Right lobe of liver (tissue), 6 donors: ENCODE measurements around the gene RGS3. TPM values are rescaled to one million over a fixed set of nuclear protein-coding genes. Genes with fewer than 3 reads are reported as not detected.

Source experiments
- ATAC-seq, 4 donors: fragments of 200-7000 bp; cut with Tn5 transposase; one replicate each; pipeline ENCODE4 v1.9.1; 2020; ENCODE audit warnings: mild to moderate bottlenecking in 4 of 4, moderate library complexity in 4 of 4
- DNase-seq, 3 donors: peaks; one replicate each; pipeline ENCODE4 v3.0.0-alpha.2; 2020
- H3K27ac ChIP-seq, 3 donors: fragments of 200-600 bp; one replicate each; pipeline ENCODE4 v1.8.0; 2022
- H3K27me3 ChIP-seq, 2 donors: fragments of 200-600 bp; one replicate each; pipeline ENCODE4 v1.8.0; 2022
- H3K36me3 ChIP-seq, 4 donors: fragments of 200-600 bp; sonication (generic) in 1 of 4; one replicate each; pipeline versions ENCODE4 v1.5.1 to v1.8.0; 2017 to 2022; ENCODE audit warnings: control low read depth in 1 of 4
- H3K4me1 ChIP-seq, 4 donors: fragments of 200-600 bp; sonication (generic) in 1 of 4; one replicate each; pipeline versions ENCODE4 v1.5.1 to v1.8.0; 2017 to 2022; ENCODE audit warnings: control low read depth in 1 of 4
- H3K4me3 ChIP-seq, 3 donors: fragments of 200-600 bp; one replicate each; pipeline ENCODE4 v1.8.0; 2022
- H3K9me3 ChIP-seq, 4 donors: fragments of 200-600 bp; sonication (generic) in 1 of 4; one replicate each; pipeline versions ENCODE4 v1.5.1 to v1.8.0; 2017 to 2022; ENCODE audit warnings: control low read depth in 1 of 4
- CTCF ChIP-seq, 4 donors: fragments of 200-600 bp in 3 of 4; fragments of 450-650 bp in 1 of 4; IDR thresholded peaks; one replicate each; pipeline versions ENCODE4 v1.5.1 to v1.8.0; 2016 to 2022; ENCODE audit warnings: antibody characterized with exemption in 4 of 4, mild to moderate bottlenecking in 2 of 4
- POLR2A ChIP-seq: fragments of 450-650 bp; IDR thresholded peaks from one replicate; pipeline ENCODE4 v1.6.1; 2017; ENCODE audit warnings: antibody characterized with exemption, mild to moderate bottlenecking
- WGBS: methylation state at CpG from one replicate; pipeline ENCODE4 v1.1.6; 2018; ENCODE audit warnings: low coverage, low lambda C conversion rate; ENCODE audit not compliant: insufficient coverage; ENCODE audit errors: missing lambda C conversion rate; 5-methylcytosine and 5-hydroxymethylcytosine counted together
- intact Hi-C, 2 donors: fragments of 100-400 bp; cut with DNase I; formaldehyde crosslinking; loops; one replicate each; pipeline versions ENCODE4 v1.11.2 to v1.14.1; 2022
- total RNA-seq, 6 experiments: library from RNA; depleted of rRNA in 2 of 6; stranded (reverse); fragments of >200 nt in 2 of 6; fragmentation: NEBNext Ultra II Directional in 3 of 6; extraction: Animal tissue kit (Norgen Biotek cat#: 25700) in 3 of 6; gene quantifications; one replicate each; pipeline versions ENCODE4 v1.1.0 to v1.2.4, GENCODE V29; 2016 to 2023
- donor health status: DM: no; HTN: yes; CAD: no.
- donor health status: DM: no; HTN: no; CAD: no.
- donor health status: DM: no; HTN: no; CAD: no.
- donor health status: DM: no; HTN: yes; CAD: no.
- donor health status: DM: no; HTN: yes; CAD: no.

Gene RGS3
- total RNA-seq, 6 experiments from 2014 or later: 19.0 to 60.3 (median 31.0) TPM

- ATAC-seq: peak in 1 of 4 donors; percentile 63
- Histone ChIP-seq H3K27me3 (no peaks in the 10 kb centered on the region), H3K9me3 (no peaks in the 10 kb centered on the region), H3K4me3 (no peak overlapping the region), H3K27ac (no peak overlapping the region), H3K4me1 (no peaks in the 10 kb centered on the region), H3K36me3 (no peaks in the 10 kb centered on the region)
- intact Hi-C loops: no loop called here
- DNase-seq: peak in 2 of 3 donors; percentile 12 to 13
- WGBS: 84% methylated on average over 11 of the region's 12 CpGs
- no peak for TF ChIP-seq CTCF (IDR thresholded peaks at IDR 0.05)
- no peak for TF ChIP-seq POLR2A
Measured at GRCh38 chr9:113570749-113571711, 107.5 kb downstream of the RGS3 start.

DNA sequence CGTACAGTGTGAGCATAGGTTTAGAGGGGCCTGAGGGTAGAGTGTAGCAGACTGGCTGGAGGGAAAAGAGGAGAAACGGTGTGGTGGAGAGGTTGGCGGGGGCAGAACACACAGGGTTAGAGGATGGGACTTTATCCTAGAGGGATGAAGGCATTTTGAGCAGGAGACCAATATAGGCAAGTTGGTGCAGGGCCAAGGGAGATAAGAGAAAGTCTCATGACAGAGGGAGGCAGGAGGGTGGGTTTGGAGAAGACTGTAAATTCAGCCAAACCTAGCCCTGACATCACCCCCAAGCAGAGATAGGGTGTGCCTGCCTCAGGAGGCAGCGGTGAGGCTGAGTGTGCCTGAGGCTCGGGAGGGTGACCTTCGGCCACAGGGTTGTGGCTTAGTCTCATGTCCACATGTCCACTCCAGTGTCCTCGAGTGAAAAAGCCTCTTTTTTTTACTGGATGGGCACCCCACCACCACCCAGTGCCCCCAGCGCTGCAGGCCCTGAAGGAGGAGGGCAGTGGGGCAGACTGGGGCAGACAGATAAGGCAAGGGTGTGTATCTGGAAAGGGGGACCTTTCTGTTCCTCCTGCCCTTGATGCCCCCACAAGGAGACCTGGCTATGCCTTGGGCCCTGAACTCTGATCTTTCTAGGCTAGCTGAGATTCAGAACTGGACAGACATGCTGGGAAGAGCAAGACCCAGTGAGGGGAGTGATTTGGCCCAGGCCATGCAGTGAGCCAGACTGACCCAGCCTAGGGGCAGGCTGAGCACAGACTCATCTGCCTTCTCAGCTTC is 108.7 kb downstream of the RGS3 start:
- no peaks in the 10 kb centered on the region for H3K27me3 ChIP-seq
- DNase-seq (peak in 2 of 3 donors; percentile 28 to 30), ATAC-seq (peak in 1 of 4 donors; percentile 22)
- H3K4me3 ChIP-seq: no peak overlapping the region
- H3K9me3 ChIP-seq: no peaks in the 10 kb centered on the region
- H3K27ac ChIP-seq: no peak overlapping the region
- WGBS: 100% methylated on average over 2 of the region's 8 CpGs
- intact Hi-C loops: no loop called here
- TF ChIP-seq POLR2A (no peak), CTCF (IDR thresholded peaks at IDR 0.05) (no peak)
- no peaks in the 10 kb centered on the region for H3K36me3 ChIP-seq
- H3K4me1 ChIP-seq: no peaks in the 10 kb centered on the region

DNA sequence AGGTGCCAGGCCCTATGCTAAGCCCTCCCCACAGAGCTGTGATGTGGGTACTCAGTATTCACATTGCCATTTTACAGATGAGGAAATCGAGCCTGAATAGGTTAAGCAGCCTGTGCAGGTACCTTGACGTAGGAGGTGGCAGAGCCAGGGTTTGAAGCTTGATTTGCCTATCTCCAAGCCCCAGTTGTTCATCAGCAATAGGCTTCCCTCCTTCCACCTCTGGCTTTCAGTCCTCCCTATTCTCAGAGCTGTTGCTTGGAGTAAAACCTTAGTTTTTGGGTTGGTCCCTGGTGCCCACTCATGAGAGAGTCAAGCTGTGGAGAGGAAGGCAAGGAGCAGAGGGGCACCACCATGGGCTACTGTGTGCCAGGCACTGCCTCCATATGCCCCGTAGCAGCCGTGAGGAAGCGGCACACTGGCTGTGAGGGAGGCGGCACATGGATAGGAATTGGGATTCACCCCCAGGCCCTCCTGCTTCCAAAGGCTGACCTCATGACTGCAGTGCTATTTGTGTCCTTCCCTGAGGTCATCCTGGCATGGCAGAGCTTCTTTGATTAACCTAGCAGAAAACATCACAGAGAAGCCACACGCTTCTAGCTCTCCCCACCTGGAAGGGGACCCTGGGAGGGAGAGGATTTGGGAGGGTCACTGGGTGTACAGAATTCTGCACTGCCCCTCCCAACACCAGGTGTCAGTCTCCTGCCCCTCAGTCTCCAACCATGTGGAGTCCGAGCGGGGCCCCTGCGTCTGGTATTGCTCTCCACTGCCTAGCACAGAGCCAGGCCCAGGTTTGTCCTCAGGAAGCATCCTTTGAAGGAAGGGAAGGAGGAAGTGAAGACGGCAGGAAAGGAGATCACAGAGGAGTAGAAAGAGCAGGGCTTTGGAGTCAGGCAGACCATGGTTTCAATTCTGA is 109.8 kb downstream of the RGS3 start:
- no peak for TF ChIP-seq POLR2A
- no peak for TF ChIP-seq CTCF (IDR thresholded peaks at IDR 0.05)
- no peak overlapping the region for H3K4me3 ChIP-seq
- intact Hi-C loops: no loop called here
- no peaks in the 10 kb centered on the region for H3K36me3 ChIP-seq
- H3K27ac ChIP-seq: no peak overlapping the region
- no peak for ATAC-seq
- 86% methylated on average over 5 of the region's 11 CpGs for WGBS
- H3K27me3 ChIP-seq: no peaks in the 10 kb centered on the region
- no peaks in the 10 kb centered on the region for H3K9me3 ChIP-seq
- peak in 2 of 3 donors; percentile 33 to 37 for DNase-seq
- no peaks in the 10 kb centered on the region for H3K4me1 ChIP-seq

DNA sequence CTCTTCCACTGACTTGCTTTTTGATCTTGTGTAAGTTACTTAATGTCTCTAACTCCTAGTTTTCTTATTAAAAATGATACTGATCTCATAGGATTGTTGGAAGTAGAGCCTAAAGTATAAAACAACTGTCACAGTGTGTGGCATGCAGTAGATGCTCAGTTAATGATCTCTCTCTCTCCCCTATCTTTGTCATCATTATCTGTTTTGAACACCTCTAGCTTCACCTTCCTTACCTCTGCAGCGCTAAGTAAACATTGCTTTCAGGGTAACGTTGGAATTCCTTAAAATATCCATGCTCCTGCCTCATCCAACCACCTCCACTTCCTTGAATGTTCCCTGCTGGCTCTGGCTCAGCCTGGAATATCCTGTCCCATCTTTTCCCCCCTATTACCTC is 110.4 kb downstream of the RGS3 start:
- no peak for TF ChIP-seq POLR2A
- TF ChIP-seq CTCF (IDR thresholded peaks at IDR 0.05): no peak
- Histone ChIP-seq H3K4me3 (no peak overlapping the region), H3K36me3 (no peaks in the 10 kb centered on the region), H3K27ac (no peak overlapping the region), H3K27me3 (no peaks in the 10 kb centered on the region), H3K4me1 (no peaks in the 10 kb centered on the region), H3K9me3 (no peaks in the 10 kb centered on the region)
- intact Hi-C loops: no loop called here
- DNase-seq (no peak), ATAC-seq (no peak)
- WGBS: 86% methylated on average over 2 of the region's 2 CpGs
